Right lobe of liver (tissue), 4 donors: ENCODE measurements around the gene ZNF438.

Experiments
- CTCF ChIP-seq, 4 donors: fragments of 200-600 bp in 3 of 4; fragments of 450-650 bp in 1 of 4; IDR thresholded peaks; one replicate each; pipeline versions ENCODE4 v1.5.1 to v1.8.0; 2016 to 2022; ENCODE audit warnings: antibody characterized with exemption in 4 of 4, mild to moderate bottlenecking in 2 of 4
- POLR2A ChIP-seq: fragments of 450-650 bp; IDR thresholded peaks from one replicate; pipeline ENCODE4 v1.6.1; 2017; ENCODE audit warnings: antibody characterized with exemption, mild to moderate bottlenecking
- donor health status: DM: no; HTN: no; CAD: no.
- donor health status: DM: no; HTN: no; CAD: no.
- donor health status: DM: no; HTN: yes; CAD: no.

- TF ChIP-seq CTCF (IDR thresholded peaks at IDR 0.05) = no peak
- TF ChIP-seq POLR2A = no peak
Observed at GRCh38 chr10:30853066-30853465, 178.6 kb downstream of the ZNF438 start.
